GM23338 (cell line): ENCODE results near the gene MYO1E.

Source experiments
- CREB1 ChIP-seq: fragments of 250-450 bp; sonication (Bioruptor Pico); IDR thresholded peaks from 2 replicates; pipeline ENCODE4 v1.5.0; 2020; ENCODE audit warnings: low read depth, mild to moderate bottlenecking, moderate library complexity
- EZH2 ChIP-seq: fragments of 200-600 bp; sonication (generic); IDR thresholded peaks from one replicate; pipeline ENCODE4 v1.8.0; 2017; ENCODE audit warnings: antibody characterized with exemption, mild to moderate bottlenecking, low read depth; ENCODE audit not compliant: unreplicated experiment
- EZH2phosphoT487 ChIP-seq: fragments of 200-600 bp; sonication (generic); IDR thresholded peaks from one replicate; pipeline ENCODE4 v1.8.1; 2018; ENCODE audit warnings: antibody characterized with exemption; ENCODE audit not compliant: unreplicated experiment
- JUNB ChIP-seq: IDR thresholded peaks from one replicate; pipeline ENCODE4 v1.6.1; 2016; ENCODE audit warnings: antibody characterized with exemption; ENCODE audit not compliant: unreplicated experiment
- NANOG ChIP-seq: IDR thresholded peaks from 2 replicates; pipeline ENCODE4 v1.6.1; 2016; ENCODE audit warnings: antibody characterized with exemption, borderline replicate concordance
- POLR2AphosphoS5 ChIP-seq: IDR thresholded peaks from 2 replicates; pipeline ENCODE4 v1.6.1; 2016; ENCODE audit warnings: antibody characterized with exemption, low read depth
- REST ChIP-seq: IDR thresholded peaks from one replicate; pipeline ENCODE4 v1.6.1; 2018; ENCODE audit warnings: antibody characterized with exemption; ENCODE audit not compliant: unreplicated experiment
- STAT1 ChIP-seq: IDR thresholded peaks from one replicate; pipeline ENCODE4 v1.6.1; 2016; ENCODE audit warnings: antibody characterized with exemption; ENCODE audit not compliant: unreplicated experiment
- ZNF114 ChIP-seq: fragments of 250-450 bp; sonication (Bioruptor Pico); IDR thresholded peaks from 2 replicates; pipeline ENCODE4 v1.5.0; 2020; ENCODE audit warnings: mild to moderate bottlenecking, moderate library complexity
- ZNF331 ChIP-seq: fragments of 250-450 bp; sonication (Bioruptor Pico); IDR thresholded peaks from 2 replicates; pipeline ENCODE4 v1.5.0; 2020; ENCODE audit warnings: low read depth, mild to moderate bottlenecking, moderate library complexity
- ZNF462 ChIP-seq: fragments of 250-450 bp; sonication (Bioruptor Pico); IDR thresholded peaks from 2 replicates; pipeline ENCODE4 v1.5.0; 2020; ENCODE audit warnings: mild to moderate bottlenecking, moderate library complexity
- TF ChIP-seq, protein P1 (sequence below), 2 experiments: fragments of 200-600 bp in 1 of 2; sonication (generic) in 1 of 2; conservative IDR thresholded peaks; 2 replicates each; pipeline versions ENCODE4 v1.5.1 to v1.6.1; 2016 to 2017; ENCODE audit warnings: antibody characterized with exemption in 2 of 2, low read depth in 2 of 2, mild to moderate bottlenecking in 2 of 2, moderate library complexity in 1 of 2
- TF ChIP-seq, protein P2 (sequence below): IDR thresholded peaks from 2 replicates; pipeline ENCODE4 v1.6.1; 2016; ENCODE audit warnings: antibody characterized with exemption

DNA sequence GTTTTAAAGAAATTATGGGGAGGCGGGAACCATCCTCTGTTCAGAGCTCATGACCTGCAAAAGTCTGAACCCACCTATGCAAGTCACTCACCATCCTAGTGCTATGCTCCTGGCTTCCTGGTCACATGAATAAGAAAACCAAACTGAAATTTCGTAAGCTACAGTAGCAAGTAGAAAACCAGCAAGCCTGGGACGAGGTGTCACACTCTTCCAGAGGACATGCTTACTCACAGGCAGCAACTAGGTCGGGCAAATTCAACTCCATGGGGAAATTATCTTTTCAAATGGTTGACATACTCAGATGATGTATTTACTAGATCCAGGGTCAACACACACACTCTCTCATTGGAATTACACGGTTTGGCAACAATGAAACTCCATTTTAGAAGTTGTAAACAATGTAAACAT lies 134.7 kb downstream of the MYO1E start:
- TF ChIP-seq, protein P1, sequence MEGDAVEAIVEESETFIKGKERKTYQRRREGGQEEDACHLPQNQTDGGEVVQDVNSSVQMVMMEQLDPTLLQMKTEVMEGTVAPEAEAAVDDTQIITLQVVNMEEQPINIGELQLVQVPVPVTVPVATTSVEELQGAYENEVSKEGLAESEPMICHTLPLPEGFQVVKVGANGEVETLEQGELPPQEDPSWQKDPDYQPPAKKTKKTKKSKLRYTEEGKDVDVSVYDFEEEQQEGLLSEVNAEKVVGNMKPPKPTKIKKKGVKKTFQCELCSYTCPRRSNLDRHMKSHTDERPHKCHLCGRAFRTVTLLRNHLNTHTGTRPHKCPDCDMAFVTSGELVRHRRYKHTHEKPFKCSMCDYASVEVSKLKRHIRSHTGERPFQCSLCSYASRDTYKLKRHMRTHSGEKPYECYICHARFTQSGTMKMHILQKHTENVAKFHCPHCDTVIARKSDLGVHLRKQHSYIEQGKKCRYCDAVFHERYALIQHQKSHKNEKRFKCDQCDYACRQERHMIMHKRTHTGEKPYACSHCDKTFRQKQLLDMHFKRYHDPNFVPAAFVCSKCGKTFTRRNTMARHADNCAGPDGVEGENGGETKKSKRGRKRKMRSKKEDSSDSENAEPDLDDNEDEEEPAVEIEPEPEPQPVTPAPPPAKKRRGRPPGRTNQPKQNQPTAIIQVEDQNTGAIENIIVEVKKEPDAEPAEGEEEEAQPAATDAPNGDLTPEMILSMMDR (conservative IDR thresholded peaks at IDR 0.05; ENCODE audit: low read depth in 2 of 2): no peak
- TF ChIP-seq CREB1: no peak
- TF ChIP-seq POLR2AphosphoS5: no peak
- no peak for TF ChIP-seq EZH2
- no peak for TF ChIP-seq EZH2phosphoT487
- TF ChIP-seq JUNB: no peak
- TF ChIP-seq, protein P2, sequence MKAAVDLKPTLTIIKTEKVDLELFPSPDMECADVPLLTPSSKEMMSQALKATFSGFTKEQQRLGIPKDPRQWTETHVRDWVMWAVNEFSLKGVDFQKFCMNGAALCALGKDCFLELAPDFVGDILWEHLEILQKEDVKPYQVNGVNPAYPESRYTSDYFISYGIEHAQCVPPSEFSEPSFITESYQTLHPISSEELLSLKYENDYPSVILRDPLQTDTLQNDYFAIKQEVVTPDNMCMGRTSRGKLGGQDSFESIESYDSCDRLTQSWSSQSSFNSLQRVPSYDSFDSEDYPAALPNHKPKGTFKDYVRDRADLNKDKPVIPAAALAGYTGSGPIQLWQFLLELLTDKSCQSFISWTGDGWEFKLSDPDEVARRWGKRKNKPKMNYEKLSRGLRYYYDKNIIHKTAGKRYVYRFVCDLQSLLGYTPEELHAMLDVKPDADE: no peak
- TF ChIP-seq REST: no peak
- TF ChIP-seq ZNF462: no peak
- no peak for TF ChIP-seq STAT1
- no peak for TF ChIP-seq ZNF331 (CRISPR knock-in tag)
- no peak for TF ChIP-seq ZNF114
- no peak for TF ChIP-seq NANOG
